Activated CD8-positive, alpha-beta memory T cell treated with anti-CD3 and anti-CD28 coated beads, Interleukin-2, amount 50 U/mL, for 4 hours (primary cell): ENCODE measurements around the gene SPTBN1.
"Not testable (repeated sequence)": the region's sequence is repeated elsewhere in the genome, so short reads cannot be mapped to it uniquely, and the experiment has no call there.

Experiments used
- DNase-seq: peaks from one replicate; pipeline ENCODE4 v3.0.0-alpha.2; 2020

The SPTBN1 gene

DNA sequence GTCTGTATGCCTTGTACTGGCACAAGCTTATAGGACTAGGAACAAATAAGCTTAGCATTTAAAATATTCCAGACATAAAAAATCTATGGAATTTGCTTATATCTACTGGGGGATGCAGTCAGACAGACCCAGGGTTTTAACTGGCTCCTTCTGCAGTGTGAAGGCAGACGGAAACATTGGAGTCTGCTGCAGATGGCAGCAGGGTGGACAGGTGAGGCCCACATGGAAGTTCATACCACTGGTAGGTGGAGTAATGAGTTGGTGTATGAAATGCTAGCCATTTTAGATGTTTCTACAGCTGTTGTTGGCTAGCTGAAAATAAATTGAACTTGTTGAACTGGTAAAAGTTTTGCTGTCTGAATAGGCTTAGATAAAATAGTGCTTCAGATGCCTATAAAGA is 17.7 kb downstream of the SPTBN1 start:
- DNase-seq, result no peak

DNA sequence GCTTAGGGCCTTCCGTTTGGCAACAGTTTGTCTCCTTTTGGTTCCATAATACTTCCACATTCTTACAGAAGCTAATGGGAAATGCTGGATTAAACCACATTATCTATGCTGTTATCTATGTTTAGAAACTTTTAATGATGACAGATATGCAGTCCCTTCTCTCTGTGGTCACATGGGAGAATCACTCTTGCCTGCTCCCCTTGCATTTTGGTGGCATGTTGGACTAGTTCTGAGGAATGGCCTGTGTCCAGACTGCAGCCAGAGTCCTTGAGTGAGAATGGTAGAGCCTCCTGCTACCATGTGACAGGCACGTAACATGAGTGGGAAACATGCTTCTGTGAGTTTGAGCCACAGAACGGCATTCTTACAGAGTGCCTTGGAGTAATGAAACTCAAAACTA is 19.2 kb downstream of the SPTBN1 start:
- DNase-seq, result no peak

DNA sequence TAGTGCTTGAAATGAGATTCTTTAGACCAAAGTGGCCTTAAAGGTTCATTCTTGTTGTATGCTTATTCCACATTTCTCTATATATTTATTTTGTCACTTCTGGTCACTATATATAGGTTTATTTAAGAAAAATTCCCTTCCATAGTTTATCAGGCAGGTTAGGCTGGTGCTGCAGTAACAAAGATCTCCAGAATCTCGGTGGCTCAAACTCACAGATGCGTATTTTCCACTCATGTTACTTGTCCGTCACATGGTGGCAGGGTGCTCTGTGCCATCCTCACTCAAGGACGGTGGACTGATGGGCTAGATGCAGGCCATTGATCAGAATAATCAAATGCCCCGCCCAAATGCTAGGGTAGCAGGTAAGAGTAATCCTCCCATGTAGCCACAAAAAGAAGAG is 19.8 kb downstream of the SPTBN1 start:
- DNase-seq, result no peak

DNA sequence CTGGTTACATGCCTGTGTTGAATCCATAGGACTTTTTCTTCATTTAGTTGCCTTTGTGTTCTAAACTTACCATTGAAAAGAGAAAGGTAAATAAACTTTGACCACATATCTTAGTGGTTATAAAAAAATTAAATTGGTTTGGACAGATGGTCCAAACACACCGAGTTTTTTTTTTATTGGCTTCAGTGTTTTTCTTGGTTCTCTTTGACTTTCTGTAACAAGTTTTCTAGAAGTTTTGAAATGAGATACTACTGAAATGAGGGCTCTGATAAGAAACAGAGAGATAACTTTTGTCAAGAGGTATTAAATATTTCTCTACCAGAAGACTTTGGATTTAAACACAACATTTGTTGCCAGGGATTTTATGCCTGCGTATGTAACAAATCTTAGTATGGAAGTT is 20.7 kb downstream of the SPTBN1 start:
- no peak for DNase-seq

DNA sequence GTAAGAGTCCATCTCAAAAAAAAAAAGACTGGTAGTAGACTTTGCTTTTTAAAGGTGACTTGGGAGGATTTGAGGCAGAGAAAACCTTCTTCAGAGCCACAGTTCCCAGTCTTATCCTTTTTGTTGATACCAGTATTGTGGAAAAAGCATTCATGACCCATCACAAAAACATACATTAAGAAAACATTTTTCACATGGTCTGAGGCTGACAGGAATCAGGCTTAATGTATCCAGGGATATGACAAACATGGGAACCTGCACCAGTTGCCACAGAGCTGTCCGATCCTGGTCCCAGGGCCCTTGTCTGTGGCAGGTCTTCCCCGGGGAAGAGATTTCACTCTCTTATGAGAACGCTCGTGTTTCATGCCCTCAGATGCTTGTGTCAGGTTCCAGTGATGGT is 21.8 kb downstream of the SPTBN1 start:
- no peak for DNase-seq

DNA sequence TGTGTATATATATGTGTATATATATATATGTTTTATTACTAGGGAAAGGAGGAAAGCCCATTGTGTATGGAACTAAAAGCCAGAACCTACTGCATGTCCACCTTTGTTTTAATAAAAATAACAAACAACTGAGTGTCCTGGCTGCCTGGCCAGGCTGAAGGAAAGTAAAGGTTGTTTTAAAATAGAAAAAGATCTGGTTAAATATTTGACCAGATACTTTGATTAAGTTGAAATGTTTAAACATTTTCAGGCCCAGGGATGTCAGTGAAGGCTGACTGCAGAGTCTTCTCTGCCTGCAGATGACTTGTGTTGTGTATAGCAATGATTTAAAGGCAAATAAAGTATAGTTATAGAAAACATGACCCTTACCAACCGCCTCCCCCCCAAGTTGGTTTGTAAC is 22.8 kb downstream of the SPTBN1 start:
- no peak for DNase-seq

DNA sequence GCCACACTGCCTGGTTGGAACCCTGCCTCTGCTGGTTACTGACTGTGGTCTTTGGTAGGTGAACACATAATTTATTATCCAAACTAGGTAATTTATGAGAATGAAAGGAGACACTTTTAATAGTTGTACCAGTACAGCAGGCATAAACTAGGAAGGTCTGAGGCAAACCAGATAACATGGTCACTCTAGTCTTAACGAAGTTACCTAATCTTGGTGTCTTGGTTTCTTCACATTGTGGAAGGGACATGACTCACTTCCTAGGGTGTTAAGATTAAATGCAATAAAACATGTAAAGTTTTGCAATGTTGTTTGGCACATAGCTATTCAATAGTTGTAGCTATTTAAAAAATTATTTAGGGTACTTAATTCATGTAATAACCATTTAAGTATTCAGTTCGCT is 23.3 kb downstream of the SPTBN1 start:
- no peak for DNase-seq

DNA sequence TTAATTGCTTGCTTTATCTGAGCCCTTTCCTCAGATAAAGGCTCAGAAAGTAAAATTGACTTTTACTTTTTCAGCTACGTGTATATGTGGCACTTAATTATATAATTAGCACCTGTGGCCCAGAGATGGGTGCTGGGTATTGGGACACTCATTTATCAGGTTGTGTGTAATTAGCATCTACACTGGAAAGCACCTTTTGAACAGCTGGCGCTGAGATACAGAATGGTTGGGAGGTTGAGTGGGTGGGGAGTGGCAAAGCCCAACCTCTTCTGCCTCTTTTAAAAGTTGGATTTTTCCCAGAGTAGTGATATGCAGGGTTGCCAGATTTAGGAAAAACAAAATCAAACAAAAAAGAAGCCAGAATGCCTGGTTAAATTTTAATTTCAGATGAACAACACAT is 23.9 kb downstream of the SPTBN1 start:
- no peak for DNase-seq

DNA sequence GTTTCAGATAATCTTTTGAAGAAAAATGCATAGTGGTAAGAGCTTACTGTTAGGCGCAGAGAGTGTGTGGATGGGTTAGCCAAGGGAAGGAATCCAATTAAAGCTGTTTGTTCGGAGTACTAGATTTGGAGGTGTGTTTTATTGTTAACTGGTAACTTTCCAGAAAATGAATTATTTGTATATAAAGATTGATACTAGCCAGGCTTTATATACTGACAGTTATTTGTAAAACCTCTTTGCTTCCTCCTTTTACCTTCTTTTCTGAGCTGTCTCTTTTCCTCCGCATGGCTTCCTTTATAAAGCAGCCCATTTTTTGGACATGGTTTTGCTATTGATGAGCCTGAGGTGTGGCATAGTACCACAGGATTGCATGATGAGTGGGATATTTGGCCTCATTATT is 25.6 kb downstream of the SPTBN1 start:
- DNase-seq, result no peak

DNA sequence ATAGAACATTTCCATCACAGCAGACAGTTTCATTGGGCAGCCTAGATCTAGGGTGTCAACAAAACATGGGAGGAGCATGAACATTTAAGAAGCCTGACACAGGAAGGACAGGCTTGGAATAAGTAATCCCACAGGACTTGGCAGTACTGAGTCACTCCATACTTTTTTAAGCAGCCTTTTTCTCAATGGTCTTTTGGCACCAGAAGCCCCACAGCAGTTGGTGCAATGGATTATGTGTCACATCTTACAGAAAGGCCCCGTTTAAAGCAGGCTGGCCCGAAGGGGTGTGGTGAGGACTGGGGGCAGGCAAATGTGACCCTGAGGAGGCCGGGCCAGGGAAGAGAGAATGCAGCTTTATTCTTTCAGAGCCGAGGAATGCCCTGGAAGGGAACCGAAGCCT is 26.6 kb downstream of the SPTBN1 start:
- DNase-seq, result no peak

DNA sequence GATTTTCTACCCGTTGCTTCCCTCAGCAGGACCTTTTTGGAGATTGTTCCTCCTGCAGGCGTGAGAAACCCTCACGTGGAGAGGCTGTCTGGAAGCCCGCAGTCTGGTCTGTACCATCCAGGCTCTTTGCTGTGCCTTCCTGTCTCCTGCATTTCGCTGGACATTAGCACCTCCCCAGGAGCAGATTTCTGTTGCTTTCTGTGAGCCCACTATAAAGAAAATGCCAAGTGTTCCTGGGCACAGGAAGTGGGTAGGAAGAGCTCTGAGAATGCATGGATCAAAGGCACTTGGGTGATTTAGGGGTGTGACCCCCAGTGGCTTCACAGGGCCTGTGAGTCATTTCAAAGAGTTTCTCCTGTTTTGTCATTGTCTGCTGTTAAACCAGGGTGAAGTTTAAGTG is 27.3 kb downstream of the SPTBN1 start:
- DNase-seq, result no peak

DNA sequence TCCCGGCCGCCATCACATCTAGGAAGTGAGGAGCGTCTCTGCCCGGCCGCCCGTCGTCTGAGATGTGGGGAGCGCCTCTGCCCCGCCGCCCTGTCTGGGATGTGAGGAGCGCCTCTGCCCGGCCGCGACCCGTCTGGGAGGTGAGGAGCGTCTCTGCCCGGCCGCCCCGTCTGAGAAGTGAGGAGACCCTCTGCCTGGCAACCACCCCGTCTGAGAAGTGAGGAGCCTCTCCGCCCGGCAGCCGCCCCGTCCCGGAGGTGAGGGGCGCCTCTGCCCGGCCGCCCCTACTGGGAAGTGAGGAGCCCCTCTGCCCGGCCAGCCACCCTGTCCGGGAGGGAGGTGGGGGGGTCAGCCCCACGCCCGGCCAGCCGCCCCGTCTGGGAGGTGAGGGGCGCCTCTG is 29.6 kb downstream of the SPTBN1 start:
- DNase-seq, result not testable (repeated sequence)

DNA sequence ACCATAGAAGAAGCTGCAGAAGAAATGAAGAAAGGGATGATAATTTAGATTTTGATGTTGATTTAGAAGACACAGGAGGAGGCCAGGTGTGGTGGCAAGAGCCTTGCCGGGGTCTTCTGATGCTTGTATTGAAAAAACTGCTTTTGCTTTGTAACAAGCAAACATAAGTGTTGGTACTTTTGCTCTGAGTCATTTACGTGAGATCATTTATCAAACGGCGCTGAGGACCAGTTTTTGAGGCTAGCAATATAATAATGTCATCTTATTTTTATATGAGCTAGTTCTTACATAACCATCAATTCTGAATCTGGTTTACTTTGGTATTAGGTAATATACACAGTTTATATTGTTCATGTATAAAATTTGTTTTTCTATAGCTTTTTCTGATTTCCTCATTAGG is 30.6 kb downstream of the SPTBN1 start:
- no peak for DNase-seq

DNA sequence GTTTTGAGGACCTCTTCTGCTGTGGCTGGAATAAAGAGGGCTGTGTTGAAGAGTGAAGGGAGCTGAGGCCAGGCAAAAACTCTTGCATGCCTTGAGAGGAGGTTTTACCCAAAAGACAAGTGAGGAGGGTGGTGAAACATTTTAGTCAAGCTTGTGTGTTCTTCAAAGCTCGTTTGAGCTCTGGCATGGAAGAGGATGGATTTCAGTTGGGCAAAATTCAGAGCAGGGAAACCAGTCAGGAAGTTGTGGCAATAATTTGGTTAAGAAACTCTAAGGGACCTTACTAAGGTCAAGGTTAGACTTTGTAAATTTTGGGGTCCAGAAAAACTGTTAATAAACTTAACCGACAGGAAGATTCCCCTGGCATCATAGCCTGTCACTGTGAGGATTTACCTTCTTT is 34.7 kb downstream of the SPTBN1 start:
- no peak for DNase-seq

DNA sequence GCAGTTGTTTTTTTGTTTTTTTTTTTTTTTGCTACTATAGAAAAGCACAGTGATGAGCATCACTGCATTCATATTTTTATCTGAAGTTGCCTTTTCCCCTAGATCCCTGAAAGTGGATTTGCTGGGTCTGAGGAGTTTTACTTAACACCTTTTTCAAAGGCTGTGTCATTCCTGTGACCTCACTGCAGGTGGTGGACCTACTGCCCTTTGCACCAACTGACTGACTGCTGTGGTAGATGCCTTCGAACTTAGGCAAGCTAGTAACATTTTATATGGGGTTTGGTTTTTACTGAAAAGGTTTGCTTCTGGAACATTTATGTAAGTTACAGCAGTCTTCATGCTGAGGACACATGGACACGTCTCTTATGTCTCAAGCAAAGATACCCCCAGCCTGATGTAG is 36.2 kb downstream of the SPTBN1 start:
- DNase-seq, result no peak

DNA sequence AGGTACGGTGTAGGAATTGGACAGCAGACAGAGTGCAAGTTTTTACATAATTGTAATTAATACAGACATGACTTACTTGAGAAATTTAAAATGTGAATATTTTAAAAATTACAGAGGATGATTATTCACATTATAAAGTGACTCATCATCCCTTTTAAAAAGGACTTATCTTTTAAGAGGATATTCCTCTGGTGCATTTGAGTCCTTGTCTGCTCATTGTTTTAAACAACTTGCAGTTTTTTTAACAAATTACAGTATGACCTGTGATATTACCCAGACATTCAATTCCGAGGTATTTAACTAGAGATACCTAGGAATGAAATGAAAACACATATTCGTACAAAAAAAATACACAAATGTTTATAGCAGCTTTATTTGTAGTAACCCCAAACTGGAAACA is 38.0 kb downstream of the SPTBN1 start:
- DNase-seq, result no peak

DNA sequence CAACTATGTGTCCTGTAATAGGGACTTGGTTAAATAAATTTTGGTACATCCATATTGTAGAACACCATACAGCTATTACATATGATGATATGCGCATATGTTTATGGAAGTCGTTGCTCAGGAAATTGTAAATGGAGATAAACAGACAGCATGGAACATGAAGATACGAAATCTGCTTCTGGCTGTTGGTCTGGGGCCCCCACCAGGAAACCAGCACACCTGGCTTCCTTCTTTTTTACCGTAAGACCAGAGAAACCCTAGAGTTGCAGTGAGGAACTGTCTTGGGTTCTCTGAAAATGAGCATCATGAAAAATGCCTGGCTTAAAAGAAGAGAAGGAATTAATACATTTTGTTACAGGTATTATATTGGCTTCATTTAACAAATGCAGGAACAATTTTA is 40.8 kb downstream of the SPTBN1 start:
- no peak for DNase-seq

DNA sequence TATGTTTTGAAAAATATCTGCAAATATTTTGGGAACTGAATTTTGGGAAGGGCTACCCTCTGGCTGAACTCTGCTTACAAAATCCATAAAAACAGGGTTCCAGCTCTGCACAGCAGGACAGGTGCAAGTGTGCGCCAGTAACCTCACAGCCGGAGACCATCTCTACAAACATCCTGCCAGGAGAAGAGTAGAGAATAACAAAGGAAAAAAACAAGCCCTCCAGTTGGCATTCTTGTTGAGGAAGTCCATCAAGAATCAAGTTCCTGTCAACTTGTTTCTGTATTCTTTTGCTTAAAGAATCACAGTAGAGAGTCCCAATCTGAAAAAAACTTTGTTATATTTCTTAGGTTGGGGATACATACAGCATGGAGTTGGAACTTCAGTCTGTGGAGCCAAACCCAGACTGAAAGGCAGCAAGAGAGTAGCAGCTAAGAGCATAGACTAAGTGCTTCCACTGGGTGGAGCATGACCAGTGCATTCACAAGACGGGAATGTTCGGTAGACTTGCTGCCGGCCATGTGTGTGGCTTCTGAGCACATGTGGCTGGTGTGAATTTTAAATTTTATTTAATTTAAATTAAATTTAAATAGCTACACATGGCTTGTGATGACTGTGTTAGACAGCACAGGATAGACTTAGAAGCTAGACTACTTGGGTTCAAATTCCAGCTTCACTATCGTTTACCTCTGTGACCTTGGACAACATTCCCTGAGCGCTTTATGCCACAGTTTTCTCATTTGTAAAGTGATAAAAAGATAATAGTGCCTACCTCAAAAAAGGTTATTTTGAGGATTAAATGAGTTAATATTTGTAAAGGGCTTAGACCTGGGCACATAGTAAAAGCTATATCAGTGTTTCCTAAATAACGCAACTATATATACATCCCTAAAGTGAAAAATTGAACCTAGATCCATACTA is 41.9 kb downstream of the SPTBN1 start:
- no peak for DNase-seq

DNA sequence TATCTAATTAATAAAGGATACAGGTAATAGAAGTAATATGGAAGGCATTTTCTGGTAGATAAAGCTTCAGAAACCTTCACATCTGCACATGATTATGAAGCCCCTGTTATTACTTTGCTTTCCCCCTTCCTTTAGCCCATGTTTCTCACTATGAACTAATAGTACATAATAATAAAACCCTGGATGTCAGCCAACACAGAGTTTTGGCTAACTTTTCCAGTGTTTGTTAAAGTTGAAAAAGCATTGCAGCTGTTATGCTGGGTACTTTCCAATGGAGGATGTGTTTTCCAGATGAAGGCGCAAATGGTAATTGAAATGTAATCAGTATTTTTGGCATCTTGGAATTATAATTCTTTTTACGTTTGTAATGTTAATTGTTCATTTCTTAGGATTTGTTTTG is 43.5 kb downstream of the SPTBN1 start:
- DNase-seq, result no peak

DNA sequence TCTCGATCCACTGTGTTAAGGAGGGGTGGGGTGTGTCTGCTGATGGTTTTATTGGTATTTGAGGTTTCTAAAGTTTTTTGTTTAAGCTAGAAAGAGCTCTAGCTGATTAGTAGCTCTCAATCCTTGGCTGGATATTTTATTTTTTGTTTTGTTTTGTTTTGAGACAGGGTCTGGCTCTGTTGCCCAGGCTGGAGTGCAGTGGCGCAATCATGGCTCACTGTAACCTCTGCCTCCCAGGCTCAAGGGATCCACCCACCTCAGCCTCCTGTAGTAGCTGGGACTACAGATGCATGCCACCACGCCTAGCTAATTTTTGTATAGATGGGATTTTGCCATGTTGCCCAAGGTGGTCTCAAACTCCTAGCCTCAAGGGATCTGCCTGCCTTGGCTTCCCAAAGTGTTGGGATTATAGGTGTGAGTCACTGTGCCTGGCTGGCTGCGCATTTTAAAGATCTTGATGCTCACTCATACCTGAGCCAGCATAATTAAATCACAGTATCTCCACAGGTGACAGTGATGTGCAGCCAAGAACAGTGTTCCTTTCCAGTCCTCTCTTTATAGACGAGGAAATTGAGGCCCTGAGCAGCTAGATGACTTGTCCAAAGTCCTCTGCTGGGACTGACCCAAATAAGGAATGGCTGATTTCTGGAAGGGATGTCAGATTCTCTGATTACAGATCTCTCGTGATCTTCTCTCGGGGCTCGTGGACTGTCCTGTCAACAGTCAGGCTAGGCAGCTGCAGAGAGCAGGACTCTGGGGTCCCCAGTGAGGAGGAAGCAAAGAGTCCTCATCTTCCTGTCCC is 44.5 kb downstream of the SPTBN1 start:
- no peak for DNase-seq

DNA sequence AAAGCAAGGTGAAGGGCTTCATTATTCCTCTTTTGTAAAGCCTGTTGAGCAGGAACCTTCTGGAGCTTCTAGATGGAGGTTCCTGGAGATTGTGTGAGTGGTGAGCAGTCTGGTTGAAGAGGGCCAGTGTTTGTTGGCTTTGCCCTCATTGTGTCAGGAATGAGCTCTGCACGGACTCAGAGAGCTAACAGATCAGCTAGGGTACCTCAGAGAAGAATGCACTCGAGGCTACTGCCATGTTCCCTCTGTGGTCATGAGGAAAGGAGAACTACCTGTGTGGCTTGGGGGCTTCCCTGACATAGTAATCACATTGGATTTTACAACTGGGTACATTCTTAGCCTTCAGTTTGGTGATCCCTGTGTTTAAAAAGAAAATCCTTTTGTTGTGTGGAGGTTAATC is 46.6 kb downstream of the SPTBN1 start:
- DNase-seq, result no peak

DNA sequence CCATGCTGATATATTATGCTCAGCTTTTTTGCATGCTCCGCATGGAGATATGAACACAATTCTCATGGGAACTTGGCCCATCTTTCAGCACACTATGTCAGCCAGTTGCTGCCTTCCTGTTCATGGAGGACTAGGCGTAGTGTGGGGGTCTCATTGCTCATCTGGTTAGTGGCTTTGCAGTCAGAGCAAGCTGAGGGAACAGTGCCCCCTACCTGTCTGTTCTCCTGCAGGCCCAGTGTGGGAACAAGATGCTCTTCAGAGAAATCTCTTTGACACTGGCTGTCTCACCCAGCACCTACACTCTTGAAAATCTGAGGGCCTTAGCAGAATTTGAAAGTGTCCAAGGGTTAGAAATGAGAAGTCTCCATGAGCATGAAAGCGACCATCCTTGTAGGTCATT is 47.1 kb downstream of the SPTBN1 start:
- DNase-seq, result peak; percentile 26

DNA sequence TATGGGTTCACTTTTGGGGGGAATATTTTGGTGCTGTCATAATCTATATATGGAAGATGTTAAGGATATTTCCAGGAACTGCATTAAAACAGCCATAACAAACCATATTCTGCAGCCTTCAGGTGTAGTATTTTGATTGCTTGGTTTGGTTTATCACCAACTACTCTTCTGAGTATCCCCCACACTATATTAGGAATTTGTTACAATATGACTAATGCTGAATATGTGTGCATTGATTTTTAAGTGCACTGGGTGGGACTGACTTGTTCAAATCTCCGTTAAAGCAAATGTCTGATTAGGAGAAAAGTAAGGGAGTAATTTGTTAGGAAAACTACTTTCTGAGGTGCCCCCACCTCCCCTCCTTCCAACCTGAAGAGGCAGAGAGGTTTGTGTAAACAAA is 47.7 kb downstream of the SPTBN1 start:
- DNase-seq, result no peak

DNA sequence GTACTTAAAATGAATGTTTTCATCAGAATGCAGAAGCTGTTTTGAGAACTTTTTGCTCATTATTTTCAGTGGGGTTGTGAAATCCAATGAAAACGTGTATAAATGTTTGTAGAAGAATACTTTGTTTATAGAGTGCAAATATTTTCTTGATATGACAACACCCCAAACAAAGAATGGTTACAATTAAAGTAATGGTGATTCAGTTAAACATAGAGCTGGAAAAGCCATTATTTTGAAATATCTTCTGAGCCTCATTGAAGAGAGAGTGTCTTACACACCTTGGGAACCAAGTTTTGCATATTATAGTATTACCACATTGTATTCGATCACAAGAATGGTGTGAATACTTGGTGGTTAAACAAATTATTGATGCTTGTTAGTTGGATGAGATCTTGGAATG is 48.7 kb downstream of the SPTBN1 start:
- DNase-seq, result no peak
